WTC11 (cell line): ENCODE measurements around the gene EHMT1.

Experiments used
- AFF4 ChIP-seq: sonication (generic); formaldehyde crosslinking; IDR thresholded peaks from 2 replicates; pipeline ENCODE4 v1.8.1; 2023; ENCODE audit warnings: mild to moderate bottlenecking, missing genetic modification reagents, borderline replicate concordance
- GABPB1 ChIP-seq: sonication (generic); formaldehyde crosslinking; IDR thresholded peaks from 2 replicates; pipeline ENCODE4 v1.8.1; 2023; ENCODE audit warnings: mild to moderate bottlenecking, missing genetic modification reagents
- HMGXB4 ChIP-seq: sonication (generic); formaldehyde crosslinking; IDR thresholded peaks from 2 replicates; pipeline ENCODE4 v1.8.1; 2023; ENCODE audit warnings: mild to moderate bottlenecking, moderate library complexity, missing genetic modification reagents
- JUN ChIP-seq: sonication (generic); formaldehyde crosslinking; IDR thresholded peaks from 2 replicates; pipeline ENCODE4 v1.8.0; 2023; ENCODE audit warnings: mild to moderate bottlenecking, missing genetic modification reagents
- KAT7 ChIP-seq: sonication (generic); formaldehyde crosslinking; IDR thresholded peaks from 2 replicates; pipeline ENCODE4 v1.8.1; 2023; ENCODE audit warnings: missing genetic modification reagents, mild to moderate bottlenecking, borderline replicate concordance
- SP1 ChIP-seq: sonication (generic); formaldehyde crosslinking; conservative IDR thresholded peaks from 2 replicates; pipeline ENCODE4 v1.8.1; 2022; ENCODE audit warnings: missing genetic modification reagents
- TEAD1 ChIP-seq: sonication (generic); formaldehyde crosslinking; IDR thresholded peaks from 2 replicates; pipeline ENCODE4 v1.8.0; 2022; ENCODE audit warnings: mild to moderate bottlenecking, missing genetic modification reagents
- ZNF263 ChIP-seq: sonication (generic); formaldehyde crosslinking; IDR thresholded peaks from 2 replicates; pipeline ENCODE4 v1.8.1; 2022; ENCODE audit warnings: low read depth, mild to moderate bottlenecking, moderate library complexity, missing genetic modification reagents
- TF ChIP-seq, protein P1 (sequence below): fragments of 200-600 bp; IDR thresholded peaks from 2 replicates; pipeline ENCODE4 v1.8.0; 2022; ENCODE audit warnings: antibody characterized with exemption

DNA sequence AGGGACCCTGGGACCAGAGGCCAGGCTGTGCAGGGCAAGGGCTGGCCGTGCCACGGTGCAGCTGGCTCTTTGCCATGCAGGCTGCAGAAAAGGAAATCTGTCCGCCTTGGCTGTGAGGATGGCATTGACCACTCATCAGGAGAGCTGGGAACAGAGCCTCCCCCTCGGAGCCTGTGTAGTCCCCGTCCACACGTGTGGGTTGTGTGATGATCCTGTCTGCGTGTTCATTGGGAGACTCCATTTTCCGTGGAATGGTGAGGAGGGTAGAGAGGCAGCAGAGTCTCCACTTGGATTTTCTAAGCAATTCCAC, 47.7 kb downstream of the EHMT1 start:
- TF ChIP-seq KAT7: no peak
- no peak for TF ChIP-seq ZNF263 (CRISPR knock-in tag)
- no peak; the same call in 1 of the 2 replicates for TF ChIP-seq SP1 (CRISPR knock-in tag)
- TF ChIP-seq, protein P1, sequence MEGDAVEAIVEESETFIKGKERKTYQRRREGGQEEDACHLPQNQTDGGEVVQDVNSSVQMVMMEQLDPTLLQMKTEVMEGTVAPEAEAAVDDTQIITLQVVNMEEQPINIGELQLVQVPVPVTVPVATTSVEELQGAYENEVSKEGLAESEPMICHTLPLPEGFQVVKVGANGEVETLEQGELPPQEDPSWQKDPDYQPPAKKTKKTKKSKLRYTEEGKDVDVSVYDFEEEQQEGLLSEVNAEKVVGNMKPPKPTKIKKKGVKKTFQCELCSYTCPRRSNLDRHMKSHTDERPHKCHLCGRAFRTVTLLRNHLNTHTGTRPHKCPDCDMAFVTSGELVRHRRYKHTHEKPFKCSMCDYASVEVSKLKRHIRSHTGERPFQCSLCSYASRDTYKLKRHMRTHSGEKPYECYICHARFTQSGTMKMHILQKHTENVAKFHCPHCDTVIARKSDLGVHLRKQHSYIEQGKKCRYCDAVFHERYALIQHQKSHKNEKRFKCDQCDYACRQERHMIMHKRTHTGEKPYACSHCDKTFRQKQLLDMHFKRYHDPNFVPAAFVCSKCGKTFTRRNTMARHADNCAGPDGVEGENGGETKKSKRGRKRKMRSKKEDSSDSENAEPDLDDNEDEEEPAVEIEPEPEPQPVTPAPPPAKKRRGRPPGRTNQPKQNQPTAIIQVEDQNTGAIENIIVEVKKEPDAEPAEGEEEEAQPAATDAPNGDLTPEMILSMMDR: no peak
- no peak for TF ChIP-seq HMGXB4
- no peak for TF ChIP-seq JUN
- TF ChIP-seq AFF4: no peak
- no peak for TF ChIP-seq TEAD1 (CRISPR knock-in tag)
- TF ChIP-seq GABPB1 (CRISPR knock-in tag): no peak
